Esophagus muscularis mucosa (tissue), 4 donors: Measurements from ENCODE around the gene GGT5.
"Not testable (repeated sequence)": the region's sequence is repeated elsewhere in the genome, so short reads cannot be mapped to it uniquely, and the experiment has no call there.

Source experiments
- EP300 ChIP-seq: sonication (generic); formaldehyde crosslinking; IDR thresholded peaks from one replicate; pipeline ENCODE4 v1.6.1; 2017; ENCODE audit warnings: antibody characterized with exemption
- POLR2A ChIP-seq: fragments of 450-650 bp; IDR thresholded peaks from one replicate; pipeline ENCODE4 v1.6.1; 2017; ENCODE audit warnings: antibody characterized with exemption, moderate library complexity, mild to moderate bottlenecking, low read depth
- TF ChIP-seq, protein P1 (sequence below), 3 experiments: fragments of 200-600 bp in 2 of 3; fragments of 450-650 bp in 1 of 3; sonication (generic) in 2 of 3; IDR thresholded peaks; one replicate each; pipeline ENCODE4 v1.5.1; 2017 to 2019; ENCODE audit warnings: antibody characterized with exemption in 3 of 3, mild to moderate bottlenecking in 2 of 3, moderate library complexity in 1 of 3

DNA sequence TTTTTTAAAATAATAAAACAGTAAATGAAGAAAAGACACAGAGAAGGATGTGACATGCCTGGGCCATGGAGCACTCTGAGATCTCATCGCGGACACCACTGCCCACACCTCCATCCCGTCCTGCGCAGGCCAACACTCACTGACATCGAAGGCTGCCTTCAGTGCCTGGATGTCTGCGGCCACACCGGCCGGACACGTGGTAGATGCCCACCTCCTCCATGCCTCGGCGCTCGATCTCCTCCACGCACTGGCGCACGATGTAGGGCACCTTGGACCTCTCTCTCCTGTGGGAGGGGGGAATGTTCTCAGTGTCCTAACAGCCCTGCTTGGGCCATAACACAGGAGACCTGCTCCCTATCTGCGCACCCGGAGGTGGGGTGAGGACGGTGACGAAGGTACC, 18.6 kb upstream of the GGT5 start:
- TF ChIP-seq, protein P1, sequence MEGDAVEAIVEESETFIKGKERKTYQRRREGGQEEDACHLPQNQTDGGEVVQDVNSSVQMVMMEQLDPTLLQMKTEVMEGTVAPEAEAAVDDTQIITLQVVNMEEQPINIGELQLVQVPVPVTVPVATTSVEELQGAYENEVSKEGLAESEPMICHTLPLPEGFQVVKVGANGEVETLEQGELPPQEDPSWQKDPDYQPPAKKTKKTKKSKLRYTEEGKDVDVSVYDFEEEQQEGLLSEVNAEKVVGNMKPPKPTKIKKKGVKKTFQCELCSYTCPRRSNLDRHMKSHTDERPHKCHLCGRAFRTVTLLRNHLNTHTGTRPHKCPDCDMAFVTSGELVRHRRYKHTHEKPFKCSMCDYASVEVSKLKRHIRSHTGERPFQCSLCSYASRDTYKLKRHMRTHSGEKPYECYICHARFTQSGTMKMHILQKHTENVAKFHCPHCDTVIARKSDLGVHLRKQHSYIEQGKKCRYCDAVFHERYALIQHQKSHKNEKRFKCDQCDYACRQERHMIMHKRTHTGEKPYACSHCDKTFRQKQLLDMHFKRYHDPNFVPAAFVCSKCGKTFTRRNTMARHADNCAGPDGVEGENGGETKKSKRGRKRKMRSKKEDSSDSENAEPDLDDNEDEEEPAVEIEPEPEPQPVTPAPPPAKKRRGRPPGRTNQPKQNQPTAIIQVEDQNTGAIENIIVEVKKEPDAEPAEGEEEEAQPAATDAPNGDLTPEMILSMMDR (IDR thresholded peaks at IDR 0.05) = not testable (repeated sequence)
- TF ChIP-seq POLR2A, EP300: not testable (repeated sequence)
